Activated T-helper 1 cell treated with anti-CD3 and anti-CD28 coated beads, Interleukin-2, amount 50 U/mL, for 16 hours (primary cell): ENCODE measurements around the gene MYH10.

Source experiments
- DNase-seq, 2 donors: peaks; one replicate each; pipeline ENCODE4 v3.0.0-alpha.2; 2020; ENCODE audit warnings: low read depth in 1 of 2, low spot score in 1 of 2

The MYH10 gene

DNA sequence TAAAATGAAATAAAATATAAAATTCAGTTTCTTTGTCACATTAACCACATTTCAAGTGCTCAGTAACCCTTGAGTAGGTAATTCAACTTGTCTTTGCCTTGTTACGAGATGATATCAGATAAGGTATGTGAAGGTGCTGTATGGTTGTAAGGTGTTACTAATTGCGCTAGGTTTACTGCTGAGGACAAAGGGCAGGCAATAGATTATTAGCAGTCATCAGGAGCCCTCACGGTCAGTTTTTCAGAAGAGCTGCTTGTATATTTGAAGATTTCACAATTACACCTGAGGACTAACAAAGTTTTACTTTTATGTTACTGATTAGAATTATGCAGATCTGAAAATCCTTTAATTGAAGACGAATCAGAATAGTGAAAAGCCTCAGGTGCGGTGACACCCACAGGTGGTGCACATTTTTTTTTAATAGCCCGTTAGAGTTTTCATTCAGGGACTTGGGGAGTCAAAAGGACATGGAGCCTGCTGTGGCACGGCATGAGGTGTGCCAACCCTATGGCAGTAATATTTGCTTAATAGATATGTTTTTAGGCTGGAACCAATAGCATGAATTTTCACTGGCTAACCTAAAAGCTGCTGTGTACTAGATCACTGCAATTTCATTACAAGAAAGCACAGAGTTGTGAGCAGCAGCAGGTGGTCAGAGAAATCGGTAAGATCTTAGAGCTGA, 178.5 kb downstream of the MYH10 start:
- no peak for DNase-seq

DNA sequence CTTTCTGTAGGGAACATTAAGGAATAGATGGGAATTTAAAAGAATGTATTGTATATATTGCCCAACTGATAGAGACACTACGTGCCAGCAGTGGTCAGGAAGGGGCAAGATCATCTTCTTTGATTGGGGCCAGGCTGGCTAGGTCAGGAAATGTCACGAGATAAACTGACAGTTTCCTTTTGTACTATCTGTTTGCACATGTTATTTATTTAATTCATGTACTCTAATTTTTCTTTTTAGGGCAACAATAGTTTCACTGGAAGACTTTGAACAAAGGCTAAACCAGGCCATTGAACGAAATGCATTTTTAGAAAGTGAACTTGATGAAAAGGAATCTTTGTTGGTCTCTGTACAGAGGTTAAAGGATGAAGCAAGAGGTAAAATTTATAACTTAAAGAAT, 182.2 kb downstream of the MYH10 start:
- no peak for DNase-seq

DNA sequence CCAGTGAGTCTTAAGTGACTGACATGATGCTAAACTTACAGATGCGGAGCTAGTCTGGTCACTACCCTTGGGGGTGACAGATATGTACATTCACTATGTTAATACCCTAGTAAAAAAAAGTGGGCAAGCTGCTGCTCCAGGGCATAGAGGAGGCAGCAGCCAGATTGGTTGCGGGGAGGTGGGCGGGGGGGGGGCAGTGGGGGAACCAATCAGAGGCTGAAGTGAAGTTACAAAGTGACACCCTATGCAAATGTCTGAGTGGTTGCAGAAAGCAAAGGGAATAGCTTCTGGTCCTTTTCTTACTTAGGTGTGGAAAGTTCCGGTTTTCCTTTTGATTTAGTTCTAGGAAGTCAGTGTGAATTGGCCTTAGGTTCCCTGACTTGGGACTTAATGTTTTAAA, 182.7 kb downstream of the MYH10 start:
- DNase-seq = no peak

DNA sequence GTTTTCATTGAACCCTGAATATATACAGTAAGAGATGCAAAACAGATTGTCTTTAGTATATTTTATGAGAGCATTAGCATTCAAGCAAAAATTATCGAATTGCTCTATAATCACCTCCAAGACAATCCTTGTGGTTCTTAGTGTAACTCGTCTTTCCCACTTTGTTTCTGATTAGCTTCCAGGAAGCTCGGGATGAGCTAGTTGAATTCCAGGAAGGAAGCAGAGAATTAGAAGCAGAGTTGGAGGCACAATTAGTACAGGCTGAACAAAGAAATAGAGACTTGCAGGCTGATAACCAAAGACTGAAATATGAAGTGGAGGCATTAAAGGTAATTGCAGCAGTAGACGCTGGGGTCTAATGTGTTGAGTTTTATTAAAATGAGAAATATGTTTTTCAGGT, 185.0 kb downstream of the MYH10 start:
- no peak for DNase-seq

DNA sequence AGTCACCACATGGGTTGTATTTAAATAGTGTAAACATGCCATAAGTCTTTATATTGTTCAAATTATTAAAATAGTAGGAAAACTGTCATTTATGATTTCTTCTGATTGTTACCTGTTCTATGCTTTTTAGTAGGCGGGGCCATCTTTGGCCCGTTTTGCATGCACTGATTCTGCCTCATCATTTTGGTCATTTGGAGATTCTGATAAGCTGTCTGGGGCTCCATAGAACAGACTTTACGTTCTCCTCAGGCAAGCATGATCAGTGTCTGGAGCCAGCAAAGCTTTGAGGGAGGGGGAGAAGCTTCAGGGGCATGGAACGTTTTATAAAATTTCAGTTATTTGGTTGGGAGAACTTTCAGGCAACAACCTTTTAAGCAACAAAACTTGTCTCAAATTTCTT, 186.0 kb downstream of the MYH10 start:
- no peak for DNase-seq

DNA sequence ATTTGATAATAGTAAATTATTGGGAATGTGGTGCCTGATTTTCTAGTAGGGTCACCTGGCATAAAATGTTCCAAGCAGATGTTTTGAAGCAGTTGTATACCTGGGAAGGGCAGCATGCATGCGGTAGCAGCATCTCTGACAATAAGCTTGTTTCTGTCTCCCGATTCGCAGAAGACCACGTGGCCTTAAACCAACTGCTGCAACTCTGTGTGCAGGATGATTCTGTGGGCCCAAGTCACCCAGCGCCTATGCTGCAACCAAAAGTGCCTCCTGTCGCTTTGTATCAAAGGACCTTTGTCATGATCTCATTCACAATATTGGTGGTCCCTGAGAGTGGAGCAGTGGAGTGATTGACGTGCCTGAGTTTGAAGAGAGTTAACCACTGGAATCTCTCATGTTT, 186.8 kb downstream of the MYH10 start:
- no peak for DNase-seq

DNA sequence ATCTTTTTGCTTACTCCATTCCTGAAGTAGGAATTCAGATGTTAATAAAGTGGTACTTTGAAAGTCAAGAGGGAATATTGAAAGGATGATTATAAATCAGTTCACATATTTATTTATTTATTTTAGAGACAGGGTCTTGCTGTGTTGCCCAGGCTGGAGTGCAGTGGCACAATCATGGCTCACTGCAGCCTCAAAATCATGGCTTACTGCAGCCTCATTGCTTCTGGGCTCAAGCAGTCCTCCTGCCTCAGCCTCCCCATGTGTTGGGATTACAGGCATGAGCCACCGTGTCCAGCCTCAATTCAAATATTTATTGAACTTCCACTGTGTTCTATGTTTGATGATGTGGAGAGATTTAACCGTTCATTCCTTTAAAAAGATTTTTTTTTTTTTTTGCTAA, 188.2 kb downstream of the MYH10 start:
- no peak for DNase-seq

DNA sequence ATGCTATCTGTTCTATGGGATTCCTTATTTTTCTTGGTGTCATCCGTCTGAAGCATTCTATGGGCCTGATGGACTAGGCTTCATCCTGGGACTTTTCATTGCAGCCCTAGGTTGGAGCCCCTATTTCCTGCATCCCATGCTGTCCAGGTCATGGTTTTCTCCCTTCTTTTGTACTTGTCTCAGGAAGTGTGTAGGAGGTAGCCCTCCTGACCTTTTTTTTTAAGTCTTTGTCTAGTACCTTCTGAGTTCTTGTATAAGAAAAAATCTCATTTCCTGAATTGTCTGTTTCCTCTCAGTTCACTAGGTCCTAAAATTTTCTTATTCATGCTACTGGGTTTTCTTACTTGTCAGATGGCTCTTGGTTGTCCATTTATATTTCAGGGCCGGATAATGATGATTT, 188.8 kb downstream of the MYH10 start:
- DNase-seq = no peak

DNA sequence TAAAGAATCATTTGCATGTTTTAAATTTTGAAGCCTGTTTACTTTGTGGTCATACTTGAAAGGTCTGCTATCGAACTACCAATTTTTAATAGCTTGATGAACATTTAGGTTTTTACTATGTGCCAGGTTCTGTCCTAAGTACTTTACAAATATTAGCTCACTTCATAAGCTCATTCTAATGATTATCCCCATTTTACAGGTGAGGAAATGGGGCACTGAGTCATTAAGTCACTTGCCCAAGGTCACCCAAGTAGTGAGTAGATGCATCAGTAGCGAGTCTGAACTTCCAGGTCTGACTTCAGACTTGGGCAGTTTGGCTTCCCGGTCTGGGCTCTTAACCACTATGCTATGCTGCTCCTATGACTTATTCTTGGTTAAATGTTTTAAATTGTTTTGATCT, 190.8 kb downstream of the MYH10 start:
- no peak for DNase-seq

DNA sequence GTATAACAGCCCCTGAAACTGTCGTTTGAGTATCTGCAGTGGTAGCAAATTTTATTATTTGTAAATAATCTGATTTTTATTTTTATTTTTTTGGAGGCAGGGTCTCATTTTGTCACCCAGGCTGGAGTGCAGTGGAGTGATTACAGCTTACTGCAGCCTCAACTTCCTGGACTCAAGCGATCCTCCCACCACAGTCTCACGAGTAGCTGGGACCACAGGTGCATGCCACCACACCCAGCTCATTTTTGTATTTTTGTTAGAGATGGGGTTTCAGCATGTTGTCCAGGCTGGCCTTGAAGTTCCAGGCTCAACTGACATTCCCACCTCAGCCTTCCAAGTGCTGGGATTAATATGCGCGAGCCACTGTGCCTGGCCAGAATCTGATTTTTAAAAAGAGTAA, 192.1 kb downstream of the MYH10 start:
- DNase-seq = no peak

DNA sequence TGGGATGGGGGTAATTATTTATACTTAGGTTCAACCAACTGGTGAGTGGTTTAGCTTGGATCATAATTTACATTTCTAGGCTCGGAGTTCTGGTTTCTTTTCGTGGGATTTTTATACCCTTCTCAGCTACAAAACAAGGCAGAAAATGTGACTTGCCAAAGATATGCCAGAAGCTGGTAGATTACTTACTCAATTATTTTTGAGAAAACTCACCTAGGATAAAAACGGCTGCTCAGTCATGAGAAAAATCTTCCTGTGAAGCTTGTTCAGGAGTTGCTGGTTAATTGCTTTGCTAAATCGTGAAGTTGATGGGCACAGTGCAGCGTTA, 193.7 kb downstream of the MYH10 start:
- no peak for DNase-seq

DNA sequence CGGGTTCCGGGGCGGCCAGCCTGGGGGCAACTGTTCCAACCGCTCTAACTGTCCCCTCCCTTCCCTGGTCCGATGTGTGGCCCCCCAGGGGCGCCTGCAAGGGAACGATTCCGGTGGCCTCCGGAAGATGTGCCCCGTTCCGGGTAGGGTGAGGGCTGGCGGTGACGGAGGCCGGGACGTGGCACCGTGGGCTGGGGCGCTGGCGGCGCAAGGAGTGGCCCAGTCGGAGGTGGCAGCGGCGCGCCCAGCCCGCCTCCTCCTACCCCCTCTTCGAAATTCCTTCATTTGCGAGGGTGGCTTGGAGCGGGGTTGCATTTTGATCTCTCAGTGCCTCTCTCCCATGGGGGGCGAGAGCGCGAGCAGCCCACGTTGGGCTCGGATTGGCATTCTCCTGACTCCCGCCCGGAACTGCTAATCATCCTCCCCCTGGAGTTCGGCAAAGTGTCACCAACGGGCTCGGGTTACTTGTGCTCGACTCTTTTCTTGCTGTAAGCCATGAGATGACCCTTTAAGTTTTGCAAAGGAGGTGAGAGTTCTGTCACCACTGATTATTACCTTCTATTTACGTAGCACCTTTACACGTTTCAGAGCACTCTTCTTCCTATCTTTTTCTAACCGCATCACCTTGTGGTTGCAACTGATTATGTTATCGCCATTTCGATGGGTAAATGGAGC, 194.2 kb downstream of the MYH10 start:
- DNase-seq = peak; percentile 15 to 53

DNA sequence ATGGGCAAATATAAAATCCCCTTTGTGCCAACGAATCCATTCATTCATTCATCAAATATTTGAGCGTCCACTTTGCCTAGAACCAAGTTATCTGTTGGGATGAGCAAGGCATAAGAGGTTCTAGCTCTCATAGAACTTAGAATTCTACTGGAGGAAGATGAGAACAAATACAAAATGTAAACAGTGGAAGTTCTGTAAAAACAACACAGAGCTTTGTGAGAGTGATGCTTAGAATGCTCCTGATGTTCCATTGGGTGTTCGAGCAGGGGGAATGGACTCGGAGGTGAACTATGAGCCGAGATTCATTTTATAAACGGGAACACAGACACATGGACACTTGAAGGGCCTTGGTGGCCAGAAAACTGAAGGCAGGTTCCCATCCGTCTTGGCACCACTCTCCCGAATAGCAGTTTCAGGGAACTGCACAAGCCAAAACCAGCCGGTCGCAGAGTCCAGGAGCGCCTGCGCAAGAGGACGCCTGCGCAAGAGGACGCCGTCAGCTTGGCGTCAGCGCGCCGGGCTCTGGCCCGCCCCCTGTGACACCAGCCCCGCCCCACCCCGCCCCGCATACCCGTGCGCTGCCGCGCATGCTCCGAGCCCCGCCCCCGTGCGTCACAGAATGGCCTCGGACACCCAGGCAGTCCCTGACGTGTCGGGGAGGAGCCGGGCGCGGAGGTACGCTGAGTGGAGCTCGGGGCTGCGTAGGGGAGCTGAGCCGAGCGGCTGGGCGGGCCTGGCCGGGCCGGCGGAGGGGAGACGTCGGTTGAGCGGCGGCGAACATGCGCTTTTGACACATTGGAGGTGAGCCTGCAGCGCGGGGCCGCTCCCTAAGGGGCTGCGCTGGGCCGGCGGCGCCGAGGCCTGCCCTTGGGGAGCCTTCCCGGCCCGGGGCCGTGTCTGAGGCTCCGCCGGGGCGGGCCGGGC, 195.0 kb downstream of the MYH10 start, which contains the start of gene NDEL1:
TSS of gene NDEL1 (plus strand) at position 640 of the 924 bp plus-strand sequence. CDS start 8,388 bp downstream, outside the sequence.
- peak; percentile 98 to 99 for DNase-seq

DNA sequence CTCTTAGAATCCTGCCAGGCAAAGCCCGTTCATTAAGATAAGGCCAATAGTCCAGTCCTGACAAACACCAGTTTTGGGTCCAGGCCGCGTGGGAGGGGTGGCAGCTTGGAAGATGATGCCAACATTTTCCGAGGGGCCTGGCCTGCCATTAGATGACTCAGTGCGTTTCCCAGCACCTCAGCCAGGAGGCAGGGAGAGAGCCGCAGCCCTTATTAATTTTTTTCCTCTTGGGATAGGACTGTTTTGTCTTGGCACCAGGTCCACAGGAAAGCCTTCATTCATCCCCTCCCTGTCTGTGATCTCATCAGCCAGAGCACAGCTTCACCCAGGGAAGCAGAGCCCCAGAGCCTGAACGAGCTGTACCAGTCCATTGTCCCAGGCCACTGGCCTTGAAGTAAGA, 199.6 kb downstream of the MYH10 start:
- no peak for DNase-seq

DNA sequence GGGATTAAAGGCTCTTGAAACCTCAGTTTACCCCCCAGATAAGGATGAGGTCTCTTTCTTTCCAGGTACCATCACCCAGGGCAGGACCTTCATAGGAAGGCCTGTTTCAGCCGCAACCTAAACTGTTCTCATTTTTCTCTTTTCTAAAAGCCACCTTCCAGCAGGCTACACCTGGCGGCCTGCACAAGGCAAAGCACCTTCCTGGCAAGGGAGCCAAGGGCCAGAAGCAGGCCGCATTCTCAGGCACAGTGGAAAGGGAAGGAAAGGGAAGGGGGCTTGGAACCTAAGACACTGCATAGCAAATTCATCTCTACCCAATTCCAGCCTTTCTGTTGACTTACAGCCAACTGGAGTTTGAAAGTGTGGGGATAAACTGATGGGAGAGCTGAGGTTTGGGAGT, 203.7 kb downstream of the MYH10 start:
- no peak for DNase-seq

DNA sequence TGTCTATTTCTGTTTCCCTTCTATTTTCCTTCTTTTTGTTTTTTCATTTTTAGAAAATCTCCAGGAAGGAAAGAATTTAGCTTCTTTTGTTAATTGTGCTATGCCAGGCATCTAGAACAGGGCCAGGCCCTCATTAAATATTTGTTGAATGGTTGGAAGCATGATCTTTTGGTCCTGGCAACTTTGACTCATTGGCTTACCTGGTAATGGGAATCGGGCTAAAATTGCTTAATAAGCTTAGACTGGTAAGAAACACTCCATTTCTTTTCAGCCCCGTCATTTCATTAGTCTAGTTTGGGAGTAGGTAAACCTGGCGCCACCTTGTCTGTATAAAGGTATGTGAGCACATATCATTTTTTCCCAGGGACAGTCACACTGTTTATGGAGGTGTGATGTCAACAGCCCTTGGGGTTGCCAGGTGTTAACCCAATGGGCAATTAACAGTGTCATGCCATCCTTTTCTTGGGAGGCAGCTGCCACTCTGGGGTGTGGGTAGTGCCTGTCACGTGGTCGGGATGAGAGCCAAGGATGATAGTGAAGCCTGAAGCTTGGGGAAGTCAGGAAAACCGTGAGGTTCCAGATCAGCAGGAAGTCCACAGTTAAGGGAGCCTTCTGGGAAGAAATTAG, 204.3 kb downstream of the MYH10 start:
- no peak for DNase-seq
